ENCODE results near the gene DZIP1L.
"Not testable (repeated sequence)": the region's sequence is repeated elsewhere in the genome, so short reads cannot be mapped to it uniquely, and the experiment has no call there.

Gene DZIP1L

GRCh38 chr3:138093721-138094120 is 21.7 kb downstream of the DZIP1L start:
- no peak for ATAC-seq (ENCODE audit: insufficient read depth, low read depth)
- DNase-seq: no peak
- TF ChIP-seq CTCF (IDR thresholded peaks at IDR 0.05; ENCODE audit: borderline replicate concordance, extremely low read depth, low read length, poor library complexity, severe bottlenecking) (no peak), EZH2 (IDR thresholded peaks at IDR 0.05; ENCODE audit: borderline replicate concordance, low read depth, low read length, severe bottlenecking) (no peak)
- H3K27me3 ChIP-seq (ENCODE audit: insufficient read depth, low read length, poor library complexity): peaks cover 17% of the 10 kb centered on the region
- H2AFZ ChIP-seq (ENCODE audit: low read depth, low read length): no peak overlapping the region
- no peaks in the 10 kb centered on the region for H3K79me2 ChIP-seq (ENCODE audit: insufficient read depth, low read length)
- no peak overlapping the region for H3K9ac ChIP-seq (ENCODE audit: low read depth, low read length)
- H3K4me3 ChIP-seq (ENCODE audit: low read depth in 1 of 2, low read length in 2 of 2): no peak overlapping the region
- H3K4me2 ChIP-seq (ENCODE audit: insufficient read depth, low read length): no peak overlapping the region
- H3K36me3 ChIP-seq (ENCODE audit: insufficient read depth, low read length): no peaks in the 10 kb centered on the region
- no peaks in the 10 kb centered on the region for H3K9me3 ChIP-seq (ENCODE audit: insufficient read depth, low read length, severe bottlenecking)
- no peaks in the 10 kb centered on the region for H3K4me1 ChIP-seq (ENCODE audit: insufficient read depth, low read length)
- H4K20me1 ChIP-seq (ENCODE audit: insufficient read depth, low read length): no peaks in the 10 kb centered on the region
- no peak overlapping the region for H3K27ac ChIP-seq (ENCODE audit: low read length)

- no peak overlapping the region for H2AFZ ChIP-seq (ENCODE audit: low read depth, low read length)
- no peaks in the 10 kb centered on the region for H3K79me2 ChIP-seq (ENCODE audit: insufficient read depth, low read length)
- no peak overlapping the region for H3K4me2 ChIP-seq (ENCODE audit: insufficient read depth, low read length)
- peaks cover 19% of the 10 kb centered on the region for H3K27me3 ChIP-seq (ENCODE audit: insufficient read depth, low read length, poor library complexity)
- TF ChIP-seq CTCF (IDR thresholded peaks at IDR 0.05; ENCODE audit: borderline replicate concordance, extremely low read depth, low read length, poor library complexity, severe bottlenecking) (no peak), EZH2 (IDR thresholded peaks at IDR 0.05; ENCODE audit: borderline replicate concordance, low read depth, low read length, severe bottlenecking) (no peak)
- H3K27ac ChIP-seq (ENCODE audit: low read length): no peak overlapping the region
- H3K4me3 ChIP-seq (ENCODE audit: low read depth in 1 of 2, low read length in 2 of 2): no peak overlapping the region
- no peaks in the 10 kb centered on the region for H3K4me1 ChIP-seq (ENCODE audit: insufficient read depth, low read length)
- DNase-seq: no peak
- no peak overlapping the region for H3K9ac ChIP-seq (ENCODE audit: low read depth, low read length)
- H3K36me3 ChIP-seq (ENCODE audit: insufficient read depth, low read length): no peaks in the 10 kb centered on the region
- no peak for ATAC-seq (ENCODE audit: insufficient read depth, low read depth)
- no peaks in the 10 kb centered on the region for H3K9me3 ChIP-seq (ENCODE audit: insufficient read depth, low read length, severe bottlenecking)
- H4K20me1 ChIP-seq (ENCODE audit: insufficient read depth, low read length): no peaks in the 10 kb centered on the region
Observed at GRCh38 chr3:138092023-138092422, 23.4 kb downstream of the DZIP1L start.

GRCh38 chr3:138089091-138089490 is 26.3 kb downstream of the DZIP1L start:
- Histone ChIP-seq H3K27me3 (ENCODE audit: insufficient read depth, low read length, poor library complexity) (peaks cover 13% of the 10 kb centered on the region), H3K79me2 (ENCODE audit: insufficient read depth, low read length) (no peaks in the 10 kb centered on the region), H3K36me3 (ENCODE audit: insufficient read depth, low read length) (no peaks in the 10 kb centered on the region), H3K4me2 (ENCODE audit: insufficient read depth, low read length) (no peak overlapping the region), H3K4me1 (ENCODE audit: insufficient read depth, low read length) (peaks cover under 1% of the 10 kb centered on the region; the same call in 1 of the 2 replicates), H3K9ac (ENCODE audit: low read depth, low read length) (no peak overlapping the region), H3K27ac (ENCODE audit: low read length) (no peak overlapping the region), H3K9me3 (ENCODE audit: insufficient read depth, low read length, severe bottlenecking) (no peaks in the 10 kb centered on the region), H2AFZ (ENCODE audit: low read depth, low read length) (no peak overlapping the region), H3K4me3 (ENCODE audit: low read depth in 1 of 2, low read length in 2 of 2) (no peak overlapping the region), H4K20me1 (ENCODE audit: insufficient read depth, low read length) (no peaks in the 10 kb centered on the region)
- TF ChIP-seq CTCF (IDR thresholded peaks at IDR 0.05; ENCODE audit: borderline replicate concordance, extremely low read depth, low read length, poor library complexity, severe bottlenecking) (no peak), EZH2 (IDR thresholded peaks at IDR 0.05; ENCODE audit: borderline replicate concordance, low read depth, low read length, severe bottlenecking) (no peak)
- no peak for ATAC-seq (ENCODE audit: insufficient read depth, low read depth)
- DNase-seq: no peak

- peaks cover 24% of the 10 kb centered on the region for H3K4me1 ChIP-seq (ENCODE audit: insufficient read depth, low read length)
- not testable (repeated sequence) for H3K4me3 ChIP-seq (ENCODE audit: low read depth in 1 of 2, low read length in 2 of 2); ATAC-seq (ENCODE audit: insufficient read depth, low read depth); DNase-seq; H3K79me2 ChIP-seq (ENCODE audit: insufficient read depth, low read length); H3K27ac ChIP-seq (ENCODE audit: low read length); H2AFZ ChIP-seq (ENCODE audit: low read depth, low read length); H3K4me2 ChIP-seq (ENCODE audit: insufficient read depth, low read length); H3K9me3 ChIP-seq (ENCODE audit: insufficient read depth, low read length, severe bottlenecking); H3K9ac ChIP-seq (ENCODE audit: low read depth, low read length); H3K36me3 ChIP-seq (ENCODE audit: insufficient read depth, low read length); H4K20me1 ChIP-seq (ENCODE audit: insufficient read depth, low read length)
- H3K27me3 ChIP-seq (ENCODE audit: insufficient read depth, low read length, poor library complexity): peaks cover 16% of the 10 kb centered on the region
Observed at GRCh38 chr3:138085745-138086144, 29.7 kb downstream of the DZIP1L start.

All from DND-41 (cell line).